ENCODE measurements around the gene UGT2B28.
"Not testable (repeated sequence)": the region's sequence is repeated elsewhere in the genome, so short reads cannot be mapped to it uniquely, and the experiment has no call there.

DNA sequence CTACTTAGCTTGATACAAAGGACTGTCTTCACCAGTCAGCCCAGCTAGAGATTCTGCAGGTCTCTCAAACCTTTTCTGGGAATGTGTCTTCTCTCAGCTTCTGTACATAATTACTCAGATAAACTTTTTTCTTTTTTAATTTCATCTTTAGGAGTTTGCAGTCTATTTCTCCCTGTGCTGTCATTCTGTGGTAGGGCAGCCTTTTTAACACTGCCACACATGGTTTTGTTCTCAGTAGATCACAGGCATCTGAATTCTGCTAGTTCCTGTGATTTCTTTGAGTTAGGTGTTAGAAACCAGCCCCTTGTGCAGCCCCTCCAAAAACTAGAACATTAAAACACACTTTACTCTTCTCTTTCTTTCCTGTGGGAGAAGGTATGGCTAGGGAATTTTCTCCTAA is 55.2 kb downstream of the UGT2B28 start:
- TF ChIP-seq POLR2AphosphoS5, POLR2A (IDR thresholded peaks at IDR 0.05): not testable (repeated sequence)
- TF ChIP-seq CTCF (IDR thresholded peaks at IDR 0.05), result peak in 1 of 5 experiments; percentile 28
